Activated naive CD4-positive, alpha-beta T cell treated with Interleukin-2 at 50 U/mL for 16 hours (primary cell): ENCODE measurements around the gene ALKBH8.
"Not testable (repeated sequence)": the region's sequence is repeated elsewhere in the genome, so short reads cannot be mapped to it uniquely, and the experiment has no call there.

Experiments
- DNase-seq: peaks from one replicate; pipeline ENCODE4 v3.0.0-alpha.2; 2020

Gene ALKBH8, protein sequence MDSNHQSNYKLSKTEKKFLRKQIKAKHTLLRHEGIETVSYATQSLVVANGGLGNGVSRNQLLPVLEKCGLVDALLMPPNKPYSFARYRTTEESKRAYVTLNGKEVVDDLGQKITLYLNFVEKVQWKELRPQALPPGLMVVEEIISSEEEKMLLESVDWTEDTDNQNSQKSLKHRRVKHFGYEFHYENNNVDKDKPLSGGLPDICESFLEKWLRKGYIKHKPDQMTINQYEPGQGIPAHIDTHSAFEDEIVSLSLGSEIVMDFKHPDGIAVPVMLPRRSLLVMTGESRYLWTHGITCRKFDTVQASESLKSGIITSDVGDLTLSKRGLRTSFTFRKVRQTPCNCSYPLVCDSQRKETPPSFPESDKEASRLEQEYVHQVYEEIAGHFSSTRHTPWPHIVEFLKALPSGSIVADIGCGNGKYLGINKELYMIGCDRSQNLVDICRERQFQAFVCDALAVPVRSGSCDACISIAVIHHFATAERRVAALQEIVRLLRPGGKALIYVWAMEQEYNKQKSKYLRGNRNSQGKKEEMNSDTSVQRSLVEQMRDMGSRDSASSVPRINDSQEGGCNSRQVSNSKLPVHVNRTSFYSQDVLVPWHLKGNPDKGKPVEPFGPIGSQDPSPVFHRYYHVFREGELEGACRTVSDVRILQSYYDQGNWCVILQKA

DNA sequence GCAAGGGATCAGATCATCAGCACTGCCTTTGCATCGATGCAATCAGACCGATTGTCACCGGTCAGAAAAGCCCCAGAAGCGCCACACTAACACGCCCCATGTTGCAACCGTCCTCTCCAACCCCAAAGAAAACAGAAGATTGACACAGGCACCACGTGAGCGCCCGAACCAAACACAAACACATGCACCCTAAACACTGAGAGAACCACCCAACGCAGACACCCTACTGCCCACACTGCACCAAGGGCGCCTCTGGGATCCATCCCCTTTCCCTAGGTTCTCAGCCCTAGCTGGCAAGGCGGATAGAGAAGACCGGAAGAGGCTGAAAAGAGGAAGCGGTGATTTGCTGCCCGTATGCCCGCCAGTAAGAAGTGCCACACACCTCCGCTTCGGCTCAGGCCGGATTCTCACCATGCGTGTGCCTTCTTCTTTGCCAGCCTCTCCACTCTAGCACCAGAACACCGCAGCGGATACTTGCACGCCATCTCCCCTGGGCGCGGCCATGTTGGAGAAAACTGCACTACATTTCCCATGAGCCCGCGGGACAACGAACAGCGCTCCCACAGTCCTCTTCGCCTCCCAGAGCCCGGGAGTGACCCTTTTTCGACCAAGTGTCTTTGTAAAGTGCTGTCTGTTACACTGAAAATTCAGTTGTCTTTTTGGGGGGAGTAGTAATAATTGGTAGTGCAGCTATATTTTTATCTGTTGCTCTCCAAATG is at the start of gene ALKBH8:
TSS of gene ALKBH8 (minus strand) at position 517 of the 719 bp plus-strand sequence. CDS start 4,842 bp downstream, outside the sequence.
- DNase-seq: peak; percentile 83

DNA sequence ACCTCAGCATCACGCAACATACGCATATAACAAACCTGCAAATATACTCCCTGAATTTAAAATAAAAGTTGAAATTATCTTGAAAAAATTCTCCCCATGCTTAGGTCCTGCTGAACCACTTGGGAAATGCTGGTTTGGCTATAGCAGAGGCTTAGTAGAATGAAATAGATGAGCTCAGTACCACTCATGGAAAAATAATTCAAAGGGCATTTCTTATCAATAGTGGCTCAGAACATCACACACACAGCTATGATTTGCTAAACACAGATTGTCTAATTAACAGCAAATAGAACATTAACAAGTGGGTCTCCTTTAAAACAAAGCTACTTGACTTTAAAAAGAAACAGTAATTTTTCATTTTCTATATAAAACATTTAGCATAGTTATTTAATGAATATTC is 46.9 kb upstream of the ALKBH8 start:
- no peak for DNase-seq

DNA sequence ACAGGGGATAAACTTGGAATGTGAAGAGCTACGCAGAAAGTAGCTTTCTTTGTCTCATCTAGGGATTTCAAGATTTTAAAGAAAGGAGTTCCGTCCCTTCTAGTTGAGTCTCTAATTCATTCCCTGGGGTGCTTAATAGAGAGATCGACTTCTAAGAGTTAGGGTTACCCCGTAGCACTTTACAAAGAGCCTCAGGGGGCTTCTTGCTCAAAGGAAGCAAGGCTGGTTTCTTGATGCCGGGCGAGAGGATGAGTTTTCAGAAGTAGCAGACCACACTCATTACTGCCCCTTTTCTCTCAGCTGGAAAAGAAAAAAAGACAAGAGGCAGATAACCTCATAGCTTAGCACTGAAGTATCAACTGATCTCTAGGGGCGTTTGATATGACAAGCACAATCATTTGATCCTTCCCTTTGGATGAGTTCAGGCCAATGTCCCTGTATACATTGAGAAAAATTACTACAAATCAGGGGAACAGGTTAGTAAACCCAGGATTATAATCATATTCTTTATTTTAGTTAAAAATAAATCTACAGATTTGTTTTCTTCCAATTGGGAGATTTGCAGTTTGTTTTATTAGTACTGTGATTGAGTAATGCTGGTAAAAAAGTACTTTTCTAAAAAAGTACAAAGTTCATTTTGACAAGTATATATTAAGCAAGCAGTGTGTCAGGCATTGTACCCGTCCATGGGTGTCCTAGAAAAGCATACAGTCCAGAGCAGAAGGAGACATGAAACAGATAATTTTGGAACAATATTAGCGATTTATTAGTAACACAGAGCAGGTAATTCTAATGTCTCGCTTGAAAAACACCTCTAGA is 44.1 kb upstream of the ALKBH8 start:
- no peak for DNase-seq

DNA sequence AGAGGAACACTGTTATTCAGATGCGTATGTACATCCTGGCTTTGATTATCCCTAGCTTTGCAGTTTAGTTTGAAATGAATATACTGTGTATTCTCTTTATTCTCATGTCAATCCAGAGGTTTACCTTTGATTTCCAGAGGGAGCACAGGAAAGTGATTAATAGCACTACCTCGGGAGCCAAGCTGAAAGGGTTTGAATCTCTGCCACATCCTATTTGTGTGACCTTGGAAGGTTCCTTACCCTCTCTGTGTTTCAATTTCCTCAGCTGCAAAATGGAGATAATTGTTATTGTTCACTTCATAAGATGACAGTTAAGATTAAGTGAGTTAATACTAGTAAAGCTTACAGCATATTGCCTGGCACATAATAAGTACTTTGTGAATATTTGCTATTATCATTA is 43.3 kb upstream of the ALKBH8 start:
- DNase-seq: no peak

DNA sequence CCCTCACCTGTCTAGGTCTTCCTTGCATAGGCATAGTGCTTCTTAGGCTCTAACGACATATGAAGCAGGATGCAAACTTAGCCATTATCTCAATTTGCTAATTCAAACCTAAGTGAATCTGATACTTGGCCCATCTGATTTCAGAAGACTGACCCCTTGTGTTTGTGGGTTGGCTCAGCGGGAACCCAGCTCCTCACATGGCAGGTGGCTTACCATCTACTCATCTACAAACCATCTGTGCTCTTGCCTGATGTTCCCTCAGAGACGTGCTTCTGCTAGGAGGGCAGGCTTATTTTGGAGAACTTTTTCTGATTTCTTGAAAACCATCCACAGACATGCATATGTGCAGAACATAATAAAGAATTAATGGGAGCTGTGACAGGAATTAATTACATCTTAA is 40.6 kb upstream of the ALKBH8 start:
- DNase-seq: no peak

DNA sequence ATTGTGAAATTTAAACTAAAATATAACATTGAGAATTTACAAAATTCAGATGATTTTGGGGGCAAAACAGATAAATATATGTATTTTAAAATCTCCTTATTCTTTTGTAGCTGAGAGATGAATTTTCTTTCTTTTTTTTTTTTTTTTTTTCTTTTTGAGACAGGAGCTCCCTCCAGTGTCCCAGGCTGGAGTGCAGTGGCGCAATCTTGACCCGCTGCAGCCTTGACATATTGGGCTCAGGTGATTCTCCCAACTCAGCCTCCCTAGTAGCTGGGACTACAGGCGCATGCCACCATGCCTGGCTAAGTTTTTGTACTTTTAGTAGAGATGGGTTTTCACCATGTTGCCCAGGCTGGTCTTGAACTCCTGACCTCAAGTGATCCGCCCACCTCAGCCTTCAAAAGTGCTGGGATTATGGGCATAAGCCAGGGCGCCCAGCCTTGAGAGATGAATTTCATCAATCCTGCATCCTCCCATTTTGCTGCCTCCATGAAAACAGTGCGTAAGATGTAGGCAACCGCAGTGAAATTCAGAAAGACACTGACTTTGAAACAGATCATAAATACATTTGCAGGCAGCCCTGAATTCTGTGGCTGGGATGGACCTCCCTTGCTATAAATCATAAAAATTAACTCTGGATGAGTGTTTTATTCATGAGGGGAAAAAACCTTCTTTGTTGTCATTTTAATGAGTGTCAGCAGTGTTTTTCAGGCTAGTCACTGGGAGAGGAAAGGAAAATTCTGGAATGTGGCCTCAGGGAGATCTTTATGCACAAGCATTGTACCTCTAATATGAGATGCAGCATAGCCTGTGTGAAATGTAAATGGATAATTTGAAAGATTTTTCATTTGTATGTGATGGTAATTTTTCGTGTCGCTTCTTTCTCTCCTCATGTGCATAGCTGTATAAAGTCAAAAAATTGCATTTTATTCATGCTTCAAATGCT is 39.8 kb upstream of the ALKBH8 start:
- DNase-seq: no peak

DNA sequence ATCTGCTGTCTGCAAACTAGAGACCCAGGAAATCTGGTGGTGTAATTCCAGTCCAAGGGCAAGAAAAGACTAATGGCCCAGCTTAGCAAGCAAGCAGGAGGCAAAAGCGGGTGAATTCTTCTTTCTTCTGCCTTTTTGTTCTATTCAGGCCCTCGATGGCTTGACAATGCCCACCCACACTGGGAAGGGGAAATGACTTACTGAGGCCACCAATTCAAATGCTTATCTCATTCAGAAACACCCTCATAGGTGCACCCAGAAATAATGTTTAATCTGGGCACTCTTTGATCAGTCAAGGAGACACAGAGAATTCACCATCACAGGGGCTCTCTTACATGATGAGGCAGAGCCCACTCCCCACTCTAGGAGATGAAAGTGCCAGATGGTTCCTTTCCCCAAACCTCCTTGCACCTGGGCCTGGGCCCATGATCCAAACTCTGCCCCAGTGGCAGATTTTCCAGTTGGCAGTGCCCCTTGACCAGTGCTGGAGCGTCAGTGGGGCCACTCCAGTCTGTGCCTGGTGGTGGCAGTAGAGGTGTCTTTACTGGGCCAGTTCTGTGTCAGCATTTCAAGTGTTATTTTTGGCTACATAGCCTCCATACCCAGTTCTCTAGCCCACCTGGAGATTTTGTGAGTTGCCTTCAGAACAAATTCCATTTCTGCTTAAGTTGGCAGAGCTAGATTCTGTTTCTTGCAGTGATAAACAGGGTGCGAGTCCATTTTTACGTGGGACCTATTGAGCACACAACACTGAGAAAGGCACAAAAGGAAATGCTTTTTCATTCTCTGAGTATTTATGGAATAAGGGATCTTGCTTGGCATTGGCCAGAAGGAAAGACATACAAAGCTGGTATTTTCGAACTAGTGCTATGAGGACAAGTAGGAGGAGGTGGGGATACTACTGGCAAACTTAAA is 32.9 kb upstream of the ALKBH8 start:
- DNase-seq: peak; percentile 8

DNA sequence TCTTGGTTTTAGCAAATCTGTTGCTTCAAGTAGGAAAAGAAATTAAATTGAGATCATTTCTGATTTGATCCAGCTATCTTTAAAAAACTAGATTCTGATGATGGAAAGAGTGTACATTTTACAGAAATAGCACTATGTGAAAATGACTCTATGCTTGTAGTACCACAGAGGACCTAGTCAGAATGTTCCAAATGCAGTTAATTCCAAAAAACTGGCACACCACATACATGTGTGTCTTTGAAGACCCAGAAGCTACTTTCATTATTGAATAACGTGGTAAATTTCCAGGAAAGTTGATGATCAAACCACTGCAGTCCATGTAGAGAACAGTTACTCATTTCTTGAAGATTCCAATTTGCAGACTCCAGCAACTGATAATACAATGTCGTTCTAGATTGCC is 29.2 kb upstream of the ALKBH8 start:
- DNase-seq: no peak

DNA sequence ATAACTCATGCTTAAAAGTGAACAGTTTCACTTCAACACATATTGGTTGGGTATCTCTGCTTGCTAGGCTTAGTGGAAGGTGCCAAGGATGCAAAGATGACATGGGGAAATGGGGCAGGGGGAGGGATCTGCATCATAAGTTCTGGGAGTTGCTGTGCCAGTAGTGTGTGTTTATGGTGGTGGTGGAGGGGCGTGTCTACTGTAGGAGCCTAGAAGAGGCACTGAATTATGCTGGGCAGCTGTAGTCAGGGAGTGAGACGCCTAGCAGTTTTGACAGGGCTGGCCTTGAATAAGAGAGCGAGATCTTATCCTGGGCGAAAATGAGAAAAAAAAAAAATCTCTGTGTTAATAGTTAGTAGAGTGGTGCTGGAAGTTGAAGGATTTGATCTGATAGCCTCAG is 28.4 kb upstream of the ALKBH8 start:
- DNase-seq: no peak

DNA sequence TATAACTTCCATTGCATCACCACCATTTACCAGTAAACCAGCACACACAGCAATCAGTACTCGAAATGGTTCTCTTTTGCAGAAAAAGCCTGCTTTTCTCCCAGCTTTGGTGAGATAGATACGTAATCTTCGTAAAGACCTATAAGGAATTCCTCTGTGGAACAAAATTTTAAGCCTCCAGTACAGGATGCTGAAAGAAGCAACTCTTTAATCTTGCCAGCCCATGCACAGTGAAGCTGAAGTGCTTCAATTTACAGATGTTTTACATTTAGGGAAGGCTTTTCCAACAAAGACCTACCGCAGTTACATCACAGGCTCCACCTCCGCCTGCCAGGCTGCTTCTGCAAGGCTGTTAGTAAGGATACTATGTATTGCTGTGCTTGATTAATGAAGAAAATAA is 27.3 kb upstream of the ALKBH8 start:
- DNase-seq: no peak

DNA sequence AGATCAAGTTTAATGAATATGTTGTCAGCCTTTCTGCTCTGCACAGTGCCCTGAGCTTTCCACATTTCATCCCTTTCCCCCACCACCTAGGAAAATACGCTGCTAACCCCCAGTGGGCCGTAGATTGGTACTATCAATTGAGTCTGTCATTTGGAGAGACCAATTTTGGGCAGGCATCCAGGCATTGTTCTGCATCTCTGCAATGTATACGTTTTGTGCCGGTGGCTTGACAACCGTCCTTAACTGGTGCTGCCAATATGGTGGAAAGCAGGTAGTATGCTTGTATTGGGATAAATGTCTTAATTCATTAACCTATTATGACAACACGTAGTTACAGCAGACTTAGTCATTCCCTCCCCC is 26.7 kb upstream of the ALKBH8 start:
- DNase-seq: no peak

DNA sequence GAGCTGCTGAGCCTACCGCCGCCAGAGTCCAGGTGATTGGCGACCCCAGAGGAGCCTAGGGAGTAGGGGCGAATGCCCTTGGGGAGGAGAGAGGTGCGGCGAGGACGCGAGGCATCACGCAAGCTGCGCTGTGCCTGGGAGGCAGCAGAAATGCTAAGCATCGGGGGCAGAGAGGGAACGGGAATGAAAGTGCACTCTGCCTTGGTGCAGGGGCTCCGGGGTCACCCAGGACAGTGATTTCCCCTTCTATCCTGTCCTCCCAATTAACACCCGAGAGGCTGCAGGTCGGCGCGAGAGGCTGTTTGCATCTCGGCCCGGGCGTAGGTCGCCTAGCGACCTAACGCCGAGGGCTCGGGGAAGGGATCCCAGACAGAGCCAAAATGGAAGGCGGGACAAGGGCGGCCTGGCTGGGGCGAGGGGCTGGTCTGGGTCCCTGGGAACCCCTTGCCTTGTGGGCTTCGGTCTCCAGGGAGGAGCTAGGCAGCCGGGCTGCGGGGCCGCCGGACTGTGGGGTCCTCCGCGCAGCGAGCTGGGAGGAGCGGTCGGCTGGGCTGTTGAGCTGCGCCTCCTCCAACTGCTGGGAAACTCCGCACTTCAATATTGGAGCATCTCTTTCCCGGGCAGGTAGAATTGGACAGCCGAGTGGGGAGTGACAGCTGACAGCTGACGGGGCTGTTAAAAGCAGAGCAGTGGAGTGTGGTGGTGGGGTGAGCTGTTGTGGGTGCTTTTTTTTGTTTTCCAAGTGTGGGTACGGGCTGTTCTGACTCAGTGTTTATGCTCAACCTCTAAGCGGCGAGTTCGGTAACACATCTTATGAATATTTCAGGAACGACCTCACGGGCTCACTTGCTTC is 26.1 kb upstream of the ALKBH8 start:
- peak; percentile 44 for DNase-seq

DNA sequence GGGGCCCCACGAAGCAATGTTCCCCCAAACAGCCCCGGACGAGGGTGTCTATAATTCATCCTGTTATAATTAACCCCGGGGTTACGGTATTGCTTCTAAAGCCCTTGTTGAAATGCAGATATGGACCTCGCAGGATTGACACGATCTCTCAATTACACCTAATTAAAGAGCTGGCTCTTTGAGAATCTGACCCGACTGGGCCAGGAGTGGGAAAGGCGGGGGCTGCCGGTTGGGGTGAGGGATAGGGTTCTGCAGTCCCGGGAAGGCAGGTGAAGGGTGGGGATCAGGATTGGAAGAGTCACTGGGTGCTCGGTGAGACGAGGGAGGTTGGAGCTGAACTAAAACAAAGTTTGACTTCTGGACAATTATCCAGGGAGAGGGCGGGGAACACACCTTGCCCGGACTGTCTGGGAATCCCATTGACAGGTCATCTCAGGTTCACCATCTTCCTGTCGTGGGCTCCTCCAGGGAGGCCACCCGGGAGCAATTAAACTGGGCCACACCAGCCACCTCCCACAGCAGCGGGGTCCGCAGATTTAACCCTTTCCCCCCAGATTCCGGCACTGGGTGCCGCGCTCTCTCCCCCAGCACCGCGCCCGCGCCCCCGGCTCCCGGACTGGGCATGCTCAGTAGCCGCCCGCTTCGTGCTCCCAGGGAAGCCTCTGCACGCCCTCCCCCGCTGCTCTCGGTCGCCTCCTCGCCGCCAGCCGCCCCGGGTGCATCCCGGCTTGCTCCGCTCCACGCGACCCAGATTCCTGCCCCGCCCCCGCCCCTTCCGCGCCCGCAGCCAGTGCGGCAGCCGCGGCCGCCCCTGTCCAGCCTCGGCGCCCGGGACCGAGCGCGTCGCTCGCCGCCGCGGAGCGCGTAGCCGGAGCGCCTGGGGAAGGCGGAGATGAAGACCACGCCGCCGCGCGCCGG is 25.2 kb upstream of the ALKBH8 start, which contains the start of gene ELMOD1:
TSS of gene ELMOD1 (plus strand) at position 688 of the 918 bp plus-strand sequence. CDS start 27,043 bp downstream, outside the sequence.
- peak; percentile 37 for DNase-seq

DNA sequence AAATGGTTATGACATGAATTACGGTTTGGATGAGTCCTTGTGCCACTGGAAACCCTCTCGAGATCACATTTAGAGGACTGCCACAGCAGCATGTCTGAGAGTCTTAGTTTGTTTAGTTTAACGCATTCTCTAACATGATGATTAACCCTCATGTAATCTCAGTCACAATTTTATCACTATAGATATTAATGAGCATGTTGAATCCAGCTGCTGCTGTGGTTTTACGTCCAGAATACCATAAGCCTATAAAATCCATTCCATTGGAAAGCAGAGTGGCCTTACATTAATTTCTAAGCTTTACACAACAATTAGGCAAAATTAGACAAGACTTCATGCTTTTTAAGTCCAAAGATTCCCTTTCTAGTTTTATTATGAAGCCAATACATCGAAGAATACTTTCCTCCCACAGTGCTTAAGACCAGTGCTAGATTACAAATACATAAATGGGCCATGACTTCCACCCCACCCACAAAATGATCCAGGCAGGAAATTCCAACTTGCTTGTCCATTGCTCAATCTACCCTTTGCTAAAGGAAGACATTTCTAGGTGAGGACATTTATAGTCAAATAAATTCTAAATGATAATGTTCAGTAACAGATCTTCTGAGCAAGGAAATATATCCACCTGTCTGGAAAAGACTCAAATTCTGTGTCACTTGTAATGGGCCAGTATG is 21.9 kb upstream of the ALKBH8 start:
- no peak for DNase-seq

DNA sequence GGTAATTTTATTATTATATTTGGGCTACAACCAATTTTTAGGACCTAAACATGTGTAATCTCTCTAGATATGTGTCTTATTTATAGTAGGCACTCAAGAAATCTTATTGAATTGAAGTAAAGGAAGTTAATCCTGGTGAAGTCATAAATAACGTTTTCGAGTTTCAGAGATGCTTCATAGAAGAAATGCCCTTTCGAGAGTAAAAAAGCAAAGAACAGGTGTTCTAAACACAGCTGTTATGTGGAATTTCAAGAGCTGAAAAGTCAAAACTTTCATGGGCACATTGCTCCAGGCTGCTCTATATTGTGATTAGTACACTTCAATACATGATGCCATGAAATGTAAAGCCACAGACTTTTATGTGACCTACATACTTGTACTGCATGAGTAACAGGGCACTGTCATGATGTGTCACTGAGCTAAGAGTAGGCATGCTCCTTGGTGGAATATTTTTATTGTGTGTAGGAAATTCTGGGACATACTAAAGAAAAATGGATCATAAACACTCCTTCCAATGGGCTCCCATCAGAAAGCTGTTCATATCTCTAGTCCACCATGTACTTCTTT is 18.2 kb upstream of the ALKBH8 start:
- DNase-seq: no peak

DNA sequence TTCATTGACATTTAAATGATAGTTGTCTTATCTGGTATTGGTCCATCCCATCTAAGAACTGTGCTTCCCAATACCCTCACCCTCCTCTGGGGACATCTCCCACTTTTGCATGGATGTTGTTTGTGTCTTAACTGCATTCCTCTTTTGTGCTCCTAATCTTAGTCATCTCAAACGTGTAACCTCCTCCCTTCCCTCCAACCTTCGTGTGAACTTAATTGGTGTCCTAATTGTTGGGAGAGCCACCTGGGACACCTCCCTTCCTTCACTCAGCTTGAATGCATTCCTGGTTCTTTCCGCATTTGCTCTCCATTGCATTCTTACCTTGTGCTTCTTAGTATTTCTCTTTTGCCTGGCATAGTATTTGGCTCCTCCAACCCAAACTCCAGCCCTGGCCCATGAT is 15.6 kb upstream of the ALKBH8 start:
- no peak for DNase-seq

DNA sequence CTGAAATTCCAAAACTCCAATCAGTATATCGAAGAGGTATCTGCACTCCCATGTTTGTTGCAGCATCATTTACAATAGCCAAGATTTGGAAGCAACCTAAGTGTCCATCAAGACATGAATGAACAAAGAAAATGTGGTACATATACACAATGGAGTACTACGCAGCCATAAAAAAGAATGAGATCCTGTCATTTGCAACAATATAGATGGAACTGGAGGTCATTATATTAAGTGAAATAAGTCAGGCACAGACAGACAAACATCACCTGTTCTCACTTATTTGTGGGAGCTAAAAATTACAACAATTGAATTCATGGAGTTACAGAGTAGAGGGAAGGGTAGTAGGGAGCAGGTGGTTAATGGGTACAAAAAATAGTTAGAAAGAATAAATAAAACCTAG is 13.6 kb upstream of the ALKBH8 start:
- not testable (repeated sequence) for DNase-seq

DNA sequence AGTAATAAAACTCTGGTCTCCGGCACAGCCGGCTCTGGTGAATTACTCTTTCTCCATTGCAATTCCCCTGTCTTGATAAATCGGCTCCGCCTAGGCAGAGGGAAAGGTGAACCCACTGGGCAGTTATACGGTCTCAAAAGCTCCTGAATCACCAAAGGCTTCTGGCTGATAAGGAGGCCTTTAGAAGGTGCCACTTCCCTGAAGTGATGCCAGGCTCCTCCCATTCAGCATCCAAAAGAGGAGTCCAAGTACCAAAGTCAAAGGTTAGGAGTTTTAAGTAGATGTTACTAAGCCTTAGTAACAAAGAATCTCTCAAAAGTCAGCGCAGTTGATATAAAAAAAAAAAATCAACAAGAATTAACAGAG is 11.8 kb upstream of the ALKBH8 start:
- DNase-seq: no peak
